Smooth muscle cell (in vitro differentiated cells): ENCODE data around the gene SEMA4F. TPM values are rescaled to one million over a fixed set of nuclear protein-coding genes. Genes with fewer than 3 reads are reported as not detected.

Experiments
- DNase-seq: peaks from one replicate; lab custom pipeline; 2025; ENCODE audit not compliant: unreplicated experiment; lab: John Stamatoyannopoulos, UW
- H2AFZ ChIP-seq: fragments of 200-600 bp; sonication (generic); 2 replicates; pipeline ENCODE4 v1.6.0; 2016; ENCODE audit warnings: antibody characterized with exemption, low read depth, mild to moderate bottlenecking
- H3F3A ChIP-seq: fragments of 200-600 bp; sonication (generic); 2 replicates; pipeline ENCODE4 v1.6.0; 2017; ENCODE audit warnings: antibody characterized with exemption, low read depth
- H3K27ac ChIP-seq: fragments of 200-600 bp; sonication (generic); 2 replicates; pipeline ENCODE4 v1.5.1; 2016; ENCODE audit warnings: low read depth, mild to moderate bottlenecking
- H3K27me3 ChIP-seq: fragments of 200-600 bp; sonication (generic); 2 replicates; pipeline ENCODE4 v1.6.1; 2016; ENCODE audit warnings: low read depth, mild to moderate bottlenecking
- H3K36me3 ChIP-seq: fragments of 200-600 bp; sonication (generic); 2 replicates; pipeline ENCODE4 v1.5.1; 2016; ENCODE audit warnings: low read depth
- H3K4me1 ChIP-seq: fragments of 200-600 bp; sonication (generic); 2 replicates; pipeline ENCODE4 v1.5.1; 2016; ENCODE audit warnings: low read depth
- H3K4me2 ChIP-seq: fragments of 200-600 bp; sonication (generic); 2 replicates; pipeline ENCODE4 v1.6.0; 2016; ENCODE audit warnings: mild to moderate bottlenecking
- H3K4me3 ChIP-seq: fragments of 200-600 bp; sonication (generic); 2 replicates; pipeline ENCODE4 v1.5.1; 2016; ENCODE audit warnings: mild to moderate bottlenecking
- H3K79me2 ChIP-seq: fragments of 200-600 bp; sonication (generic); 2 replicates; pipeline ENCODE4 v1.6.0; 2016; ENCODE audit warnings: low read depth, mild to moderate bottlenecking
- H3K9ac ChIP-seq: fragments of 200-600 bp; sonication (generic); 2 replicates; pipeline ENCODE4 v1.6.0; 2016; ENCODE audit warnings: low read depth
- H3K9me3 ChIP-seq: fragments of 200-600 bp; sonication (generic); replicated peaks from 2 replicates; pipeline ENCODE4 v1.5.1; 2016; ENCODE audit warnings: low read depth
- H4K20me1 ChIP-seq: fragments of 200-600 bp; sonication (generic); 2 replicates; pipeline ENCODE4 v1.6.0; 2016; ENCODE audit warnings: low read depth
- CTCF ChIP-seq: fragments of 200-600 bp; sonication (generic); IDR thresholded peaks from 2 replicates; pipeline ENCODE4 v1.5.1; 2017; ENCODE audit warnings: borderline replicate concordance, mild to moderate bottlenecking, antibody characterized with exemption; ENCODE audit not compliant: insufficient read depth, poor library complexity, severe bottlenecking
- WGBS: methylation state at CpG from one replicate; pipeline ENCODE4 v1.1.7; 2016; ENCODE audit warnings: low lambda C conversion rate; 5-methylcytosine and 5-hydroxymethylcytosine counted together
- polyA plus RNA-seq: library from polyadenylated mRNA; unstranded; fragments of >200 nt; fragmentation: Nextera tagmentation; extraction: Ambion mirVana; gene quantifications from 2 replicates; pipeline ENCODE4 v1.2.1, GENCODE V29; 2016
- total RNA-seq: library from RNA; depleted of rRNA; stranded (reverse); fragments of >200 nt; gene quantifications from 2 replicates; pipeline ENCODE4 v1.2.3, GENCODE V29; 2014

SEMA4F gene
- total and polyA plus RNA-seq, 2 experiments from 2014 or later, result 8.5 to 16.7 TPM

- peak; percentile 87 for TF ChIP-seq CTCF
- Histone ChIP-seq H3K9me3 (no peaks in the 10 kb centered on the region), H3K4me1 (no peaks in the 10 kb centered on the region), H3K4me3 (peak overlapping the region; percentile 57), H3F3A (no peaks in the 10 kb centered on the region), H2AFZ (peak overlapping the region; percentile 77), H4K20me1 (no peaks in the 10 kb centered on the region), H3K27ac (no peak overlapping the region), H3K27me3 (peaks cover 38% of the 10 kb centered on the region), H3K9ac (no peak overlapping the region), H3K36me3 (no peaks in the 10 kb centered on the region), H3K79me2 (no peaks in the 10 kb centered on the region), H3K4me2 (peak overlapping the region; percentile 91)
- peak; percentile 58 for DNase-seq
- under 1% methylated on average over 54 of the region's 56 CpGs for WGBS
These were observed 61.2 kb downstream of the SEMA4F start for GRCh38 chr2:74715081-74715791.

GRCh38 chr2:74715880-74716279 lies 61.8 kb downstream of the SEMA4F start:
- Histone ChIP-seq H2AFZ (peak overlapping the region; percentile 77), H3K9me3 (no peaks in the 10 kb centered on the region), H3K4me2 (peak overlapping the region; percentile 91), H3K27me3 (peaks cover 38% of the 10 kb centered on the region), H3F3A (no peaks in the 10 kb centered on the region), H3K4me3 (peak overlapping the region; percentile 57), H3K79me2 (no peaks in the 10 kb centered on the region), H3K4me1 (no peaks in the 10 kb centered on the region), H3K36me3 (no peaks in the 10 kb centered on the region), H3K9ac (no peak overlapping the region), H4K20me1 (no peaks in the 10 kb centered on the region), H3K27ac (no peak overlapping the region)
- WGBS, result 67% methylated on average over 6 of the region's 6 CpGs
- TF ChIP-seq CTCF, result no peak
- DNase-seq, result no peak

GRCh38 chr2:74719066-74719465 lies 65.0 kb downstream of the SEMA4F start:
- Histone ChIP-seq H3K27ac (no peak overlapping the region), H3K4me2 (no peak overlapping the region), H3K9me3 (no peaks in the 10 kb centered on the region), H4K20me1 (no peaks in the 10 kb centered on the region), H3K4me3 (no peak overlapping the region), H3K4me1 (no peaks in the 10 kb centered on the region), H3K9ac (no peak overlapping the region), H3K36me3 (no peaks in the 10 kb centered on the region), H2AFZ (no peak overlapping the region), H3F3A (no peaks in the 10 kb centered on the region), H3K27me3 (peaks cover 39% of the 10 kb centered on the region), H3K79me2 (no peaks in the 10 kb centered on the region)
- DNase-seq, result no peak
- 63% methylated on average over 2 of the region's 2 CpGs for WGBS
- TF ChIP-seq CTCF, result no peak

GRCh38 chr2:74721316-74721715 lies 67.3 kb downstream of the SEMA4F start:
- H3K9me3 ChIP-seq, result no peaks in the 10 kb centered on the region
- no peaks in the 10 kb centered on the region for H3F3A ChIP-seq
- no peak overlapping the region for H2AFZ ChIP-seq
- no peaks in the 10 kb centered on the region for H3K36me3 ChIP-seq
- no peak overlapping the region for H3K4me3 ChIP-seq
- no peak overlapping the region for H3K9ac ChIP-seq
- H3K4me1 ChIP-seq, result no peaks in the 10 kb centered on the region
- no peaks in the 10 kb centered on the region for H4K20me1 ChIP-seq
- H3K4me2 ChIP-seq, result no peak overlapping the region
- peaks cover 41% of the 10 kb centered on the region for H3K27me3 ChIP-seq
- no peak for DNase-seq
- no peak overlapping the region for H3K27ac ChIP-seq
- no peaks in the 10 kb centered on the region for H3K79me2 ChIP-seq
- TF ChIP-seq CTCF, result no peak
